Left lung (tissue), 10 donors: ENCODE measurements around the gene SLC35F6. TPM values are rescaled to one million over a fixed set of nuclear protein-coding genes. Genes with fewer than 3 reads are reported as not detected.

ENCODE experiments used
- ATAC-seq: fragments of 200-7000 bp; cut with Tn5 transposase; one replicate; pipeline ENCODE4 v1.9.1; 2020; ENCODE audit warnings: moderate library complexity
- DNase-seq, 4 donors: peaks; one replicate each; pipeline ENCODE4 v3.0.0-alpha.2; 2013 to 2020
- H3K27ac ChIP-seq, 2 donors: fragments of 200-600 bp; sonication (generic) in 1 of 2; one replicate each; pipeline versions ENCODE4 v1.5.0 to v1.8.0; 2020 to 2021
- H3K27me3 ChIP-seq, 2 donors: fragments of 200-600 bp; sonication (generic) in 1 of 2; one replicate each; pipeline versions ENCODE4 v1.5.0 to v1.8.0; 2020 to 2021
- H3K36me3 ChIP-seq, 2 donors: fragments of 200-600 bp; sonication (generic) in 1 of 2; one replicate each; pipeline versions ENCODE4 v1.5.0 to v1.8.0; 2020 to 2021
- H3K4me1 ChIP-seq, 2 donors: fragments of 200-600 bp; one replicate each; pipeline ENCODE4 v1.8.0; 2021
- H3K4me3 ChIP-seq, 2 donors: fragments of 200-600 bp; sonication (generic) in 1 of 2; one replicate each; pipeline versions ENCODE4 v1.5.0 to v1.8.0; 2020 to 2021; ENCODE audit warnings: mild to moderate bottlenecking in 1 of 2
- H3K9me3 ChIP-seq, 2 donors: fragments of 200-600 bp; sonication (generic) in 1 of 2; one replicate each; pipeline versions ENCODE4 v1.5.0 to v1.8.0; 2020 to 2021
- CTCF ChIP-seq, 2 donors: fragments of 200-600 bp; sonication (generic) in 1 of 2; IDR thresholded peaks; one replicate each; pipeline versions ENCODE4 v1.5.0 to v1.8.0; 2021; ENCODE audit warnings: antibody characterized with exemption in 2 of 2
- intact Hi-C, 2 donors: fragments of 100-400 bp; cut with DNase I; formaldehyde crosslinking; loops; one replicate each; pipeline versions ENCODE4 v1.11.2 to v1.14.2; 2022
- polyA plus RNA-seq, 6 donors: library from polyadenylated mRNA; unstranded; fragments of 120-200 nt; gene quantifications; one replicate each; pipeline ENCODE4 v1.2.1, GENCODE V29; 2013; ENCODE audit not compliant: insufficient read length in 6 of 6
- total RNA-seq, 2 donors: library from RNA; stranded (reverse); fragmentation: NEBNext Ultra II Directional; extraction: Animal tissue kit (Norgen Biotek cat#: 25700); gene quantifications; one replicate each; pipeline ENCODE4 v1.2.1, GENCODE V29; 2021
- donor health status: DM: no; HTN: yes; CAD: no.
- donor health status: DM: no; HTN: no; CAD: no.

Gene SLC35F6
- total and polyA plus RNA-seq, 8 donors, result 10.0 to 62.1 (median 12.3) TPM

GRCh38 chr2:26816893-26817292 is 52.8 kb downstream of the SLC35F6 start:
- DNase-seq (no peak), ATAC-seq (peak; percentile 32)
- H3K36me3 ChIP-seq, result no peaks in the 10 kb centered on the region
- intact Hi-C loops, result no loop called here
- H3K27me3 ChIP-seq, result peaks cover 0 to 35% of the 10 kb centered on the region in 2 donors
- no peak overlapping the region for H3K27ac ChIP-seq
- no peak for TF ChIP-seq CTCF (IDR thresholded peaks at IDR 0.05)
- H3K9me3 ChIP-seq, result no peaks in the 10 kb centered on the region
- H3K4me1 ChIP-seq, result no peaks in the 10 kb centered on the region
- H3K4me3 ChIP-seq, result no peak overlapping the region

GRCh38 chr2:26818255-26818654 is 54.2 kb downstream of the SLC35F6 start:
- H3K36me3 ChIP-seq, result no peaks in the 10 kb centered on the region
- no peak overlapping the region for H3K27ac ChIP-seq
- intact Hi-C loops, result no loop called here
- no peaks in the 10 kb centered on the region for H3K4me1 ChIP-seq
- H3K4me3 ChIP-seq, result no peak overlapping the region
- H3K9me3 ChIP-seq, result no peaks in the 10 kb centered on the region
- no peak for DNase-seq
- TF ChIP-seq CTCF (IDR thresholded peaks at IDR 0.05), result no peak
- no peak for ATAC-seq
- peaks cover 0 to 33% of the 10 kb centered on the region in 2 donors for H3K27me3 ChIP-seq

GRCh38 chr2:26818972-26819371 is 54.9 kb downstream of the SLC35F6 start:
- no peaks in the 10 kb centered on the region for H3K9me3 ChIP-seq

GRCh38 chr2:26820932-26821331 is 56.8 kb downstream of the SLC35F6 start:
- no peaks in the 10 kb centered on the region for H3K4me1 ChIP-seq
- no peak overlapping the region for H3K27ac ChIP-seq
- no peaks in the 10 kb centered on the region for H3K36me3 ChIP-seq
- H3K9me3 ChIP-seq, result no peaks in the 10 kb centered on the region
- H3K4me3 ChIP-seq, result no peak overlapping the region
- H3K27me3 ChIP-seq, result peaks cover 0 to 21% of the 10 kb centered on the region in 2 donors
- no peak for DNase-seq
- ATAC-seq, result no peak
- no peak for TF ChIP-seq CTCF (IDR thresholded peaks at IDR 0.05)
- intact Hi-C loops, result no loop called here

More at GRCh38 chr2:26818972-26819371, 54.9 kb downstream of the SLC35F6 start:
- no peak for TF ChIP-seq CTCF (IDR thresholded peaks at IDR 0.05)
- Histone ChIP-seq H3K27me3 (peaks cover 0 to 26% of the 10 kb centered on the region in 2 donors), H3K27ac (no peak overlapping the region), H3K36me3 (no peaks in the 10 kb centered on the region), H3K4me3 (no peak overlapping the region), H3K4me1 (no peaks in the 10 kb centered on the region)
- ATAC-seq (no peak), DNase-seq (no peak)
- intact Hi-C loops, result no loop called here

GRCh38 chr2:26822877-26823276 is 58.8 kb downstream of the SLC35F6 start:
- Histone ChIP-seq H3K4me1 (no peaks in the 10 kb centered on the region), H3K4me3 (no peak overlapping the region), H3K36me3 (no peaks in the 10 kb centered on the region), H3K9me3 (no peaks in the 10 kb centered on the region), H3K27me3 (peaks cover 0 to 17% of the 10 kb centered on the region in 2 donors), H3K27ac (no peak overlapping the region)
- TF ChIP-seq CTCF (IDR thresholded peaks at IDR 0.05), result no peak
- ATAC-seq, result no peak
- DNase-seq, result no peak
- intact Hi-C loops, result no loop called here

Other genes starting within 250 kb of the SLC35F6 start
- not detected for gene CIB4, start 122.9 kb upstream of the SLC35F6 start, total RNA-seq
- 1 to 10 TPM; 1.0 to 2.4 (median 1.8) TPM for gene CIB4, start 122.9 kb upstream of the SLC35F6 start, polyA plus RNA-seq
- gene KCNK3, start 71.6 kb upstream of the SLC35F6 start, total RNA-seq, result 10 to 100 TPM; 17.8 to 24.1 TPM
- gene KCNK3, start 71.6 kb upstream of the SLC35F6 start, polyA plus RNA-seq, result 10 to 100 TPM; 22.7 to 34.9 (median 31.7) TPM
- gene CENPA, start 21.8 kb downstream of the SLC35F6 start, total RNA-seq, result 1 to 10 TPM in 1 of 2 donors, under 1 TPM in 1; 0.99 to 4.0 TPM
- gene CENPA, start 21.8 kb downstream of the SLC35F6 start, polyA plus RNA-seq, result 10 to 100 TPM; 12.1 to 27.0 (median 13.1) TPM
- gene DPYSL5, start 83.8 kb downstream of the SLC35F6 start, total RNA-seq, result not detected
- gene DPYSL5, start 83.8 kb downstream of the SLC35F6 start, polyA plus RNA-seq, result under 1 TPM; 0.07 to 0.37 (median 0.23) TPM
- 10 to 100 TPM; 13.5 to 23.5 TPM for gene MAPRE3, start 206.4 kb downstream of the SLC35F6 start, total RNA-seq
- gene MAPRE3, start 206.4 kb downstream of the SLC35F6 start, polyA plus RNA-seq, result 10 to 100 TPM in 2 of 6 donors, 1 to 10 TPM in 4; 7.1 to 12.4 (median 9.4) TPM